ENCODE data around the gene SCNN1A.
A peak's percentile ranks its signal among the peaks of the same experiment; 100 is the strongest.

Gene SCNN1A

GRCh38 chr12:6404390-6404789 lies 29.0 kb upstream of the SCNN1A start:
- H3K9ac ChIP-seq, result no peak overlapping the region
- H3K27me3 ChIP-seq (ENCODE audit: control insufficient read depth, insufficient read depth, low read length), result no peaks in the 10 kb centered on the region
- no peaks in the 10 kb centered on the region for H3K9me3 ChIP-seq (ENCODE audit: control insufficient read depth, low read length)
- peaks cover 14% of the 10 kb centered on the region for H3K4me1 ChIP-seq
- no peak overlapping the region for H3K27ac ChIP-seq
- H3K4me3 ChIP-seq (ENCODE audit: low read depth, low read length), result no peak overlapping the region
- no peak overlapping the region for H3K4me2 ChIP-seq (ENCODE audit: low read length)
- H3K79me2 ChIP-seq, result no peaks in the 10 kb centered on the region
- H3K36me3 ChIP-seq (ENCODE audit: control insufficient read depth, insufficient read depth, low read length), result no peaks in the 10 kb centered on the region
- TF ChIP-seq CTCF (IDR thresholded peaks at IDR 0.05), result no peak
- no peak overlapping the region for H2AFZ ChIP-seq

GRCh38 chr12:6399884-6400644 lies 24.7 kb upstream of the SCNN1A start:
- Histone ChIP-seq H3K9ac (no peak overlapping the region), H3K4me1 (peaks cover 3% of the 10 kb centered on the region), H3K4me3 (ENCODE audit: low read depth, low read length) (no peak overlapping the region), H3K9me3 (ENCODE audit: control insufficient read depth, low read length) (no peaks in the 10 kb centered on the region), H3K36me3 (ENCODE audit: control insufficient read depth, insufficient read depth, low read length) (no peaks in the 10 kb centered on the region), H3K27me3 (ENCODE audit: control insufficient read depth, insufficient read depth, low read length) (no peaks in the 10 kb centered on the region), H3K79me2 (no peaks in the 10 kb centered on the region), H3K4me2 (ENCODE audit: low read length) (no peak overlapping the region), H3K27ac (no peak overlapping the region), H2AFZ (no peak overlapping the region)
- no peak for TF ChIP-seq CTCF (IDR thresholded peaks at IDR 0.05)

- Histone ChIP-seq H3K4me3 (ENCODE audit: low read depth, low read length) (no peak overlapping the region), H3K36me3 (ENCODE audit: control insufficient read depth, insufficient read depth, low read length) (no peaks in the 10 kb centered on the region), H3K4me2 (ENCODE audit: low read length) (no peak overlapping the region), H3K27ac (no peak overlapping the region), H3K9me3 (ENCODE audit: control insufficient read depth, low read length) (no peaks in the 10 kb centered on the region), H3K9ac (no peak overlapping the region), H3K4me1 (peaks cover 3% of the 10 kb centered on the region), H3K79me2 (no peaks in the 10 kb centered on the region), H3K27me3 (ENCODE audit: control insufficient read depth, insufficient read depth, low read length) (no peaks in the 10 kb centered on the region), H2AFZ (no peak overlapping the region)
- TF ChIP-seq CTCF (IDR thresholded peaks at IDR 0.05), result no peak
These were observed 20.7 kb upstream of the SCNN1A start for GRCh38 chr12:6396031-6396430.

GRCh38 chr12:6394398-6394797 lies 19.0 kb upstream of the SCNN1A start:
- peaks cover 3% of the 10 kb centered on the region for H3K4me1 ChIP-seq
- no peak overlapping the region for H3K9ac ChIP-seq
- H3K36me3 ChIP-seq (ENCODE audit: control insufficient read depth, insufficient read depth, low read length), result no peaks in the 10 kb centered on the region
- no peaks in the 10 kb centered on the region for H3K79me2 ChIP-seq
- H3K9me3 ChIP-seq (ENCODE audit: control insufficient read depth, low read length), result no peaks in the 10 kb centered on the region
- H3K4me2 ChIP-seq (ENCODE audit: low read length), result no peak overlapping the region
- no peaks in the 10 kb centered on the region for H3K27me3 ChIP-seq (ENCODE audit: control insufficient read depth, insufficient read depth, low read length)
- no peak for TF ChIP-seq CTCF (IDR thresholded peaks at IDR 0.05)
- no peak overlapping the region for H2AFZ ChIP-seq
- no peak overlapping the region for H3K4me3 ChIP-seq (ENCODE audit: low read depth, low read length)
- H3K27ac ChIP-seq, result no peak overlapping the region

- Histone ChIP-seq H3K27me3 (ENCODE audit: control insufficient read depth, insufficient read depth, low read length) (no peaks in the 10 kb centered on the region), H3K4me3 (ENCODE audit: low read depth, low read length) (no peak overlapping the region), H3K36me3 (ENCODE audit: control insufficient read depth, insufficient read depth, low read length) (no peaks in the 10 kb centered on the region), H3K9me3 (ENCODE audit: control insufficient read depth, low read length) (no peaks in the 10 kb centered on the region), H3K4me2 (ENCODE audit: low read length) (no peak overlapping the region), H2AFZ (no peak overlapping the region), H3K4me1 (peaks cover 3% of the 10 kb centered on the region), H3K27ac (peak overlapping the region; percentile 65), H3K9ac (no peak overlapping the region), H3K79me2 (no peaks in the 10 kb centered on the region)
- TF ChIP-seq CTCF (IDR thresholded peaks at IDR 0.05), result no peak
These were observed 17.7 kb upstream of the SCNN1A start for GRCh38 chr12:6393109-6393508.

All from parathyroid adenoma (tissue), 2 donors.